SK-N-SH (cell line): ENCODE results near the gene RNGTT.

Experiments
- NRF1 ChIP-seq: IDR thresholded peaks from 2 replicates; pipeline ENCODE4 v1.6.1; 2012; ENCODE audit warnings: low read depth, mild to moderate bottlenecking, low read length
- TF ChIP-seq, protein P1 (sequence below): fragments of 200-600 bp; sonication (generic); IDR thresholded peaks from 2 replicates; pipeline ENCODE4 v1.6.1; 2017; ENCODE audit warnings: antibody characterized with exemption, mild to moderate bottlenecking, moderate library complexity

DNA sequence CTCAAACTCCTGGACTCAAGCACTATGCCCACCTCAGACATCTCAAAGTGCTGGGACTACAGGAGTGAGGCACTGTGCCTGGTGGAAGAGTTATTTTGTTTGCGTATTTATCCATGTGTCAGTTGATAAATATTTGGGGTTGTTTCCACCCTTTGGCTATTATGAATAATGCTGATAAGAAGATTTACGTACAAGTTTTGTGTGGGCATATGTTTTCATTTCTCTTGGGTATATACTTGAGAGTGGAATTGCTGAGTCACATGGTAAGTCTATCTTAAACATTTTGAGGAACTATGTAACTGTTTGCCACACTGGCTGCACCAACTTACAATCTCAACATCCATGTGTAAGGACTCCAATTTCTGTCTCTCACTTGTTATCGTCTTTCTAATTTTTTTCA lies 200.3 kb downstream of the RNGTT start:
- TF ChIP-seq NRF1: no peak
- TF ChIP-seq, protein P1, sequence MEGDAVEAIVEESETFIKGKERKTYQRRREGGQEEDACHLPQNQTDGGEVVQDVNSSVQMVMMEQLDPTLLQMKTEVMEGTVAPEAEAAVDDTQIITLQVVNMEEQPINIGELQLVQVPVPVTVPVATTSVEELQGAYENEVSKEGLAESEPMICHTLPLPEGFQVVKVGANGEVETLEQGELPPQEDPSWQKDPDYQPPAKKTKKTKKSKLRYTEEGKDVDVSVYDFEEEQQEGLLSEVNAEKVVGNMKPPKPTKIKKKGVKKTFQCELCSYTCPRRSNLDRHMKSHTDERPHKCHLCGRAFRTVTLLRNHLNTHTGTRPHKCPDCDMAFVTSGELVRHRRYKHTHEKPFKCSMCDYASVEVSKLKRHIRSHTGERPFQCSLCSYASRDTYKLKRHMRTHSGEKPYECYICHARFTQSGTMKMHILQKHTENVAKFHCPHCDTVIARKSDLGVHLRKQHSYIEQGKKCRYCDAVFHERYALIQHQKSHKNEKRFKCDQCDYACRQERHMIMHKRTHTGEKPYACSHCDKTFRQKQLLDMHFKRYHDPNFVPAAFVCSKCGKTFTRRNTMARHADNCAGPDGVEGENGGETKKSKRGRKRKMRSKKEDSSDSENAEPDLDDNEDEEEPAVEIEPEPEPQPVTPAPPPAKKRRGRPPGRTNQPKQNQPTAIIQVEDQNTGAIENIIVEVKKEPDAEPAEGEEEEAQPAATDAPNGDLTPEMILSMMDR: no peak
